HEK293T (cell line): Measurements from ENCODE around the gene FBXL7.

ENCODE experiments used
- ELF4 ChIP-seq: fragments of 450-650 bp; IDR thresholded peaks from 2 replicates; pipeline ENCODE4 v1.6.1; 2017; ENCODE audit warnings: antibody characterized with exemption
- NFRKB ChIP-seq: fragments of 450-650 bp; IDR thresholded peaks from 2 replicates; pipeline ENCODE4 v1.6.1; 2016; ENCODE audit warnings: mild to moderate bottlenecking, moderate library complexity

- TF ChIP-seq ELF4, result no peak
- TF ChIP-seq NFRKB, result no peak
Measured at GRCh38 chr5:15585128-15585527, 85.1 kb downstream of the FBXL7 start.
